HepG2 (cell line): Measurements from ENCODE around the gene LOXL3. TPM values are rescaled to one million over a fixed set of nuclear protein-coding genes. Genes with fewer than 3 reads are reported as not detected.

ENCODE experiments used
- AGO2 ChIP-seq: fragments of 200-400 bp; formaldehyde crosslinking; optimal IDR thresholded peaks from 2 replicates; pipeline ENCODE3; 2017; ENCODE audit warnings: mild to moderate bottlenecking, low read depth, low read length, moderate library complexity
- CCAR2 ChIP-seq: fragments of 200-400 bp; formaldehyde crosslinking; optimal IDR thresholded peaks from 2 replicates; pipeline ENCODE3; 2018; ENCODE audit warnings: low read depth, mild to moderate bottlenecking, low read length, moderate library complexity
- CEBPG ChIP-seq: IDR thresholded peaks from 2 replicates; pipeline ENCODE4 v1.6.1; 2016
- CHD2 ChIP-seq: IDR thresholded peaks from 2 replicates; pipeline ENCODE4 v1.6.1; 2011; ENCODE audit warnings: low read depth, low read length, improper control_type of control experiment
- FOXA1 ChIP-seq, 2 experiments: fragments of 450-650 bp in 1 of 2; sonication (generic) in 1 of 2; formaldehyde crosslinking in 1 of 2; IDR thresholded peaks; 2 replicates each; pipeline versions ENCODE4 v1.4.0 to v1.6.1; 2016 to 2020; ENCODE audit warnings: missing genetic modification reagents in 1 of 2
- FOXM1 ChIP-seq: sonication (generic); formaldehyde crosslinking; IDR thresholded peaks from 2 replicates; pipeline ENCODE4 v1.5.0; 2020; ENCODE audit warnings: missing genetic modification reagents
- NFYB ChIP-seq: sonication (generic); formaldehyde crosslinking; IDR thresholded peaks from 2 replicates; pipeline ENCODE4 v1.4.0; 2020; ENCODE audit warnings: missing genetic modification reagents
- SRY ChIP-seq: sonication (generic); formaldehyde crosslinking; IDR thresholded peaks from 2 replicates; pipeline ENCODE4 v1.8.0; 2022; ENCODE audit warnings: mild to moderate bottlenecking, missing genetic modification reagents
- SYNCRIP ChIP-seq: fragments of 200-400 bp; formaldehyde crosslinking; IDR thresholded peaks from 2 replicates; pipeline ENCODE4 v1.6.1; 2018; ENCODE audit warnings: mild to moderate bottlenecking, low read depth, low read length; ENCODE audit not compliant: insufficient read depth
- TBP ChIP-seq: sonication (generic); formaldehyde crosslinking; IDR thresholded peaks from 2 replicates; pipeline ENCODE4 v1.5.0; 2020; ENCODE audit warnings: missing genetic modification reagents
- TIGD3 ChIP-seq: sonication (generic); formaldehyde crosslinking; IDR thresholded peaks from 2 replicates; pipeline ENCODE4 v1.5.1; 2020; ENCODE audit warnings: mild to moderate bottlenecking, missing genetic modification reagents, borderline replicate concordance
- TMF1 ChIP-seq: sonication (generic); formaldehyde crosslinking; IDR thresholded peaks from 2 replicates; pipeline ENCODE4 v1.8.1; 2022; ENCODE audit warnings: low read depth, missing genetic modification reagents
- ZBTB46 ChIP-seq: sonication (generic); formaldehyde crosslinking; IDR thresholded peaks from 2 replicates; pipeline ENCODE4 v1.4.0; 2020; ENCODE audit warnings: mild to moderate bottlenecking, missing genetic modification reagents, borderline replicate concordance
- ZNF234 ChIP-seq: sonication (generic); formaldehyde crosslinking; conservative IDR thresholded peaks from 2 replicates; pipeline ENCODE4 v1.5.1; 2020; ENCODE audit warnings: mild to moderate bottlenecking, missing genetic modification reagents
- ZNF501 ChIP-seq: sonication (generic); formaldehyde crosslinking; IDR thresholded peaks from 2 replicates; pipeline ENCODE4 v1.5.1; 2020; ENCODE audit warnings: mild to moderate bottlenecking, moderate library complexity, missing genetic modification reagents
- polyA plus RNA-seq, 8 experiments: library from polyadenylated mRNA; depleted of rRNA in 3 of 8; stranded (reverse) in 7 of 8; unstranded in 1 of 8; fragments of >200 nt; fragmentation: Illumina TruSeq in 4 of 8; extraction: Trizol in 4 of 8; gene quantifications; 2 replicates each; pipeline versions ENCODE4 v1.2.1 to v1.2.3, GENCODE V29; 2011 to 2016; ENCODE audit warnings: low read depth in 4 of 8, missing spikeins in 1 of 8, mixed read lengths in 1 of 8; ENCODE audit not compliant: insufficient read depth in 1 of 8
- total RNA-seq, 5 experiments: library from RNA; depleted of rRNA; stranded (reverse); fragments of >200 nt; fragmentation: Illumina TruSeq; extraction: Trizol; gene quantifications; 2 replicates each; pipeline ENCODE4 v1.2.3, GENCODE V29; 2016; ENCODE audit warnings: low read depth in 1 of 5
- TF ChIP-seq, protein P1 (sequence below): sonication (generic); formaldehyde crosslinking; IDR thresholded peaks from 2 replicates; pipeline ENCODE4 v1.9.0; 2021; ENCODE audit warnings: missing genetic modification reagents, borderline replicate concordance
- TF ChIP-seq, protein P2 (sequence below): IDR thresholded peaks from 2 replicates; pipeline ENCODE4 v1.4.0; 2020; ENCODE audit warnings: mild to moderate bottlenecking, missing genetic modification reagents
- TF ChIP-seq, protein P3 (sequence below): sonication (generic); formaldehyde crosslinking; IDR thresholded peaks from 2 replicates; pipeline ENCODE4 v1.4.0; 2020; ENCODE audit warnings: mild to moderate bottlenecking, missing genetic modification reagents

Gene LOXL3
- total and polyA plus RNA-seq, 2 of the 13 experiments (the other 11 are each of a cell fraction or from before 2014, with no cell fraction given), result 0.55 to 6.5 TPM

- TF ChIP-seq, protein P1, sequence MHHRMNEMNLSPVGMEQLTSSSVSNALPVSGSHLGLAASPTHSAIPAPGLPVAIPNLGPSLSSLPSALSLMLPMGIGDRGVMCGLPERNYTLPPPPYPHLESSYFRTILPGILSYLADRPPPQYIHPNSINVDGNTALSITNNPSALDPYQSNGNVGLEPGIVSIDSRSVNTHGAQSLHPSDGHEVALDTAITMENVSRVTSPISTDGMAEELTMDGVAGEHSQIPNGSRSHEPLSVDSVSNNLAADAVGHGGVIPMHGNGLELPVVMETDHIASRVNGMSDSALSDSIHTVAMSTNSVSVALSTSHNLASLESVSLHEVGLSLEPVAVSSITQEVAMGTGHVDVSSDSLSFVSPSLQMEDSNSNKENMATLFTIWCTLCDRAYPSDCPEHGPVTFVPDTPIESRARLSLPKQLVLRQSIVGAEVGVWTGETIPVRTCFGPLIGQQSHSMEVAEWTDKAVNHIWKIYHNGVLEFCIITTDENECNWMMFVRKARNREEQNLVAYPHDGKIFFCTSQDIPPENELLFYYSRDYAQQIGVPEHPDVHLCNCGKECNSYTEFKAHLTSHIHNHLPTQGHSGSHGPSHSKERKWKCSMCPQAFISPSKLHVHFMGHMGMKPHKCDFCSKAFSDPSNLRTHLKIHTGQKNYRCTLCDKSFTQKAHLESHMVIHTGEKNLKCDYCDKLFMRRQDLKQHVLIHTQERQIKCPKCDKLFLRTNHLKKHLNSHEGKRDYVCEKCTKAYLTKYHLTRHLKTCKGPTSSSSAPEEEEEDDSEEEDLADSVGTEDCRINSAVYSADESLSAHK (CRISPR knock-in tag), result no peak
- TF ChIP-seq TMF1, result peak; percentile 51; the same call in 1 of the 2 replicates
- TF ChIP-seq ZBTB46 (CRISPR knock-in tag), result no peak
- no peak for TF ChIP-seq FOXA1 (IDR thresholded peaks at IDR 0.05)
- TF ChIP-seq FOXA1 (CRISPR knock-in tag; IDR thresholded peaks at IDR 0.05), result 0 out of 2 replicates have a peak, but pooled peaks have one; percentile 4
- TF ChIP-seq SYNCRIP, result no peak
- TF ChIP-seq AGO2, result peak; percentile 93
- TF ChIP-seq NFYB (CRISPR knock-in tag), result peak; percentile 64
- no peak for TF ChIP-seq CCAR2
- TF ChIP-seq, protein P2, sequence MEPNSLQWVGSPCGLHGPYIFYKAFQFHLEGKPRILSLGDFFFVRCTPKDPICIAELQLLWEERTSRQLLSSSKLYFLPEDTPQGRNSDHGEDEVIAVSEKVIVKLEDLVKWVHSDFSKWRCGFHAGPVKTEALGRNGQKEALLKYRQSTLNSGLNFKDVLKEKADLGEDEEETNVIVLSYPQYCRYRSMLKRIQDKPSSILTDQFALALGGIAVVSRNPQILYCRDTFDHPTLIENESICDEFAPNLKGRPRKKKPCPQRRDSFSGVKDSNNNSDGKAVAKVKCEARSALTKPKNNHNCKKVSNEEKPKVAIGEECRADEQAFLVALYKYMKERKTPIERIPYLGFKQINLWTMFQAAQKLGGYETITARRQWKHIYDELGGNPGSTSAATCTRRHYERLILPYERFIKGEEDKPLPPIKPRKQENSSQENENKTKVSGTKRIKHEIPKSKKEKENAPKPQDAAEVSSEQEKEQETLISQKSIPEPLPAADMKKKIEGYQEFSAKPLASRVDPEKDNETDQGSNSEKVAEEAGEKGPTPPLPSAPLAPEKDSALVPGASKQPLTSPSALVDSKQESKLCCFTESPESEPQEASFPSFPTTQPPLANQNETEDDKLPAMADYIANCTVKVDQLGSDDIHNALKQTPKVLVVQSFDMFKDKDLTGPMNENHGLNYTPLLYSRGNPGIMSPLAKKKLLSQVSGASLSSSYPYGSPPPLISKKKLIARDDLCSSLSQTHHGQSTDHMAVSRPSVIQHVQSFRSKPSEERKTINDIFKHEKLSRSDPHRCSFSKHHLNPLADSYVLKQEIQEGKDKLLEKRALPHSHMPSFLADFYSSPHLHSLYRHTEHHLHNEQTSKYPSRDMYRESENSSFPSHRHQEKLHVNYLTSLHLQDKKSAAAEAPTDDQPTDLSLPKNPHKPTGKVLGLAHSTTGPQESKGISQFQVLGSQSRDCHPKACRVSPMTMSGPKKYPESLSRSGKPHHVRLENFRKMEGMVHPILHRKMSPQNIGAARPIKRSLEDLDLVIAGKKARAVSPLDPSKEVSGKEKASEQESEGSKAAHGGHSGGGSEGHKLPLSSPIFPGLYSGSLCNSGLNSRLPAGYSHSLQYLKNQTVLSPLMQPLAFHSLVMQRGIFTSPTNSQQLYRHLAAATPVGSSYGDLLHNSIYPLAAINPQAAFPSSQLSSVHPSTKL (CRISPR knock-in tag), result peak; percentile 56; the same call in 1 of the 2 replicates
- no peak for TF ChIP-seq TIGD3 (CRISPR knock-in tag)
- TF ChIP-seq TBP (CRISPR knock-in tag), result peak; percentile 96
- 0 out of 2 replicates have a peak, but pooled peaks have one; percentile 64 for TF ChIP-seq SRY (CRISPR knock-in tag)
- TF ChIP-seq CEBPG (CRISPR knock-in tag), result 0 out of 2 replicates have a peak, but pooled peaks have one; percentile 16
- TF ChIP-seq ZNF234, result peak; percentile 91
- peak; percentile 65; the same call in 1 of the 2 replicates for TF ChIP-seq CHD2
- TF ChIP-seq, protein P3, sequence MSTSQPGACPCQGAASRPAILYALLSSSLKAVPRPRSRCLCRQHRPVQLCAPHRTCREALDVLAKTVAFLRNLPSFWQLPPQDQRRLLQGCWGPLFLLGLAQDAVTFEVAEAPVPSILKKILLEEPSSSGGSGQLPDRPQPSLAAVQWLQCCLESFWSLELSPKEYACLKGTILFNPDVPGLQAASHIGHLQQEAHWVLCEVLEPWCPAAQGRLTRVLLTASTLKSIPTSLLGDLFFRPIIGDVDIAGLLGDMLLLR (CRISPR knock-in tag), result peak; percentile 67; the same call in 1 of the 2 replicates
- TF ChIP-seq FOXM1 (CRISPR knock-in tag), result no peak
- peak; percentile 99 for TF ChIP-seq ZNF501 (CRISPR knock-in tag)
These were observed 24.1 kb downstream of the LOXL3 start, which contains the start of the genes AUP1 and HTRA2 (continued) for GRCh38 chr2:74529357-74530238.
